Nephron progenitor cell (in vitro differentiated cells): ENCODE data around the gene ANXA4.

Experiments
- DNase-seq: peaks from one replicate; pipeline ENCODE4 v3.0.0; 2021
- H3K27ac Mint-ChIP-seq: 2 replicates; pipeline ENCODE4 v1.8.0; 2021; ENCODE audit warnings: mild to moderate bottlenecking, moderate library complexity, mixed read lengths
- H3K27me3 Mint-ChIP-seq: 2 replicates; pipeline ENCODE4 v1.8.0; 2021; ENCODE audit warnings: mild to moderate bottlenecking, low read depth, mixed read lengths; ENCODE audit not compliant: poor library complexity
- H3K36me3 Mint-ChIP-seq: 2 replicates; pipeline ENCODE4 v1.8.0; 2021; ENCODE audit warnings: low read depth, mixed read lengths
- H3K4me1 Mint-ChIP-seq: 2 replicates; pipeline ENCODE4 v1.8.0; 2021; ENCODE audit warnings: mixed read lengths
- H3K4me3 Mint-ChIP-seq: 2 replicates; pipeline ENCODE4 v1.8.0; 2021; ENCODE audit warnings: mild to moderate bottlenecking, moderate library complexity, mixed read lengths
- H3K9me3 Mint-ChIP-seq: 2 replicates; pipeline ENCODE4 v1.8.0; 2021; ENCODE audit warnings: mild to moderate bottlenecking, moderate library complexity, mixed read lengths
- TF ChIP-seq, protein P1 (sequence below): fragments of 200-600 bp; sonication (generic); IDR thresholded peaks from 2 replicates; pipeline ENCODE4 v1.5.0; 2021; ENCODE audit warnings: antibody characterized with exemption

Gene ANXA4

DNA sequence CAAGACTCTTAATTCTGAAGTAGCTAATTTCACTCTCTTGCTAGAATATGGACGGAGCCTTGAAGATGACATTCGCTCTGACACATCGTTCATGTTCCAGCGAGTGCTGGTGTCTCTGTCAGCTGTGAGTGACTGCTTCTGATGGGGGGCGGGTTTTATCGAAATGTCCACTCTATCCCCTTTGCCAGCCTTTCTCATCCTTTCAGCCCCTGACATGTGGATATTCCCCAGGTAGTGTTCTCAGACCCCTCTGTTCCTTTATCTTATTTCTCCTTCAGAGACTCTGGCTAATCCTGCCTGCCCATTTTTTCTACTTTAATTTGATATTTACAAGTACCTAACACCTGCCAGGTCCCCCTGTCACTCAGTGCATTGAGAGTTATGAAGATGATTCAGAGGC is 68.6 kb downstream of the ANXA4 start:
- peaks cover 11% of the 10 kb centered on the region for H3K27me3 Mint-ChIP-seq
- H3K4me1 Mint-ChIP-seq, result peaks cover 47% of the 10 kb centered on the region
- no peak for DNase-seq
- TF ChIP-seq, protein P1, sequence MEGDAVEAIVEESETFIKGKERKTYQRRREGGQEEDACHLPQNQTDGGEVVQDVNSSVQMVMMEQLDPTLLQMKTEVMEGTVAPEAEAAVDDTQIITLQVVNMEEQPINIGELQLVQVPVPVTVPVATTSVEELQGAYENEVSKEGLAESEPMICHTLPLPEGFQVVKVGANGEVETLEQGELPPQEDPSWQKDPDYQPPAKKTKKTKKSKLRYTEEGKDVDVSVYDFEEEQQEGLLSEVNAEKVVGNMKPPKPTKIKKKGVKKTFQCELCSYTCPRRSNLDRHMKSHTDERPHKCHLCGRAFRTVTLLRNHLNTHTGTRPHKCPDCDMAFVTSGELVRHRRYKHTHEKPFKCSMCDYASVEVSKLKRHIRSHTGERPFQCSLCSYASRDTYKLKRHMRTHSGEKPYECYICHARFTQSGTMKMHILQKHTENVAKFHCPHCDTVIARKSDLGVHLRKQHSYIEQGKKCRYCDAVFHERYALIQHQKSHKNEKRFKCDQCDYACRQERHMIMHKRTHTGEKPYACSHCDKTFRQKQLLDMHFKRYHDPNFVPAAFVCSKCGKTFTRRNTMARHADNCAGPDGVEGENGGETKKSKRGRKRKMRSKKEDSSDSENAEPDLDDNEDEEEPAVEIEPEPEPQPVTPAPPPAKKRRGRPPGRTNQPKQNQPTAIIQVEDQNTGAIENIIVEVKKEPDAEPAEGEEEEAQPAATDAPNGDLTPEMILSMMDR, result no peak
- peaks cover 23% of the 10 kb centered on the region for H3K36me3 Mint-ChIP-seq
- peaks cover 7% of the 10 kb centered on the region for H3K9me3 Mint-ChIP-seq
- H3K4me3 Mint-ChIP-seq, result peak overlapping the region; percentile 19
- peak overlapping the region; percentile 66 for H3K27ac Mint-ChIP-seq

DNA sequence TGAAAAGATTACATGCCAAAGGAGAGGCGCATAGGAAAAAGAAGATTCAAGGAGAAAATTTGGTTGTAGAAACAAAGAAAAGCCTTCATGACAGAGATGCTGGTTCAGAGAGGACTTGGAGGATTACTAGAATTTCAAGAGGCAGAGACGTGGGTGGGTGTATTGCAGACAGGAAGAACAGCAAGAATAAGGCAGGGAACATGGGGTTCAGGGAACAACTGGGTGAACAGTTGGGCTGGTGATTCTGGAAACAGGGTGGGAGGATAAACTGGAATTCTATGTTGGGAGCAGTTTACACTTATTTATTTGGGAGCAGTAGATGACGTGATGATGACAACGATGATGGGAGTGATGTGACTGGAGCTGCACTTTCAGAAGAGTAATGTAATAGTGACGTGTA is 69.1 kb downstream of the ANXA4 start:
- DNase-seq, result no peak
- H3K9me3 Mint-ChIP-seq, result peaks cover 7% of the 10 kb centered on the region
- TF ChIP-seq, protein P1, result no peak

DNA sequence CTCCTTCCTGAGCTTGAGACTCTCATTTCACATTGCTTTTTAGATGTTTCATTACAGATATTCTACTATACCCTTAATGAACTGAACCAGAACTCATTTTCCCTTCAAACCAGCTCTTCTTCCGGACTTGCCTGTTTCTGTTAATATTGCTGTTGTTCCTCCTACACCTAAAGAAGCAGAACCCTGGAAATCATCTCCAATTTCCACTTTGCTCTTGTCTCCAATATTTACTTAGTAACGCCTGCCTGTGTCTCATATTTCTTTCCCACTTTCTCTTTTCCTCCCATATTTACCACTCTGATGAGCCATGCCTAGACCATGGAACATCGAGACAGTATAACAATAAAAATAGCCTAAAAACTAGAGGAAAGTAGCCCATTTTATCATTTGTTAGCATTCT is 69.7 kb downstream of the ANXA4 start:
- peak overlapping the region; percentile 28 for H3K4me3 Mint-ChIP-seq
- H3K9me3 Mint-ChIP-seq, result peaks cover 4% of the 10 kb centered on the region
- H3K36me3 Mint-ChIP-seq, result peaks cover 13% of the 10 kb centered on the region
- H3K27me3 Mint-ChIP-seq, result peaks cover 7% of the 10 kb centered on the region
- no peak for DNase-seq
- H3K27ac Mint-ChIP-seq, result peak overlapping the region; percentile 66
- TF ChIP-seq, protein P1, result no peak
- peaks cover 37% of the 10 kb centered on the region for H3K4me1 Mint-ChIP-seq

More for the DNA sequence above, 69.1 kb downstream of the ANXA4 start:
- Mint-ChIP-seq H3K4me3 (peak overlapping the region; percentile 19), H3K36me3 (peaks cover 19% of the 10 kb centered on the region), H3K4me1 (peaks cover 43% of the 10 kb centered on the region), H3K27me3 (peaks cover 11% of the 10 kb centered on the region), H3K27ac (peak overlapping the region; percentile 66)

DNA sequence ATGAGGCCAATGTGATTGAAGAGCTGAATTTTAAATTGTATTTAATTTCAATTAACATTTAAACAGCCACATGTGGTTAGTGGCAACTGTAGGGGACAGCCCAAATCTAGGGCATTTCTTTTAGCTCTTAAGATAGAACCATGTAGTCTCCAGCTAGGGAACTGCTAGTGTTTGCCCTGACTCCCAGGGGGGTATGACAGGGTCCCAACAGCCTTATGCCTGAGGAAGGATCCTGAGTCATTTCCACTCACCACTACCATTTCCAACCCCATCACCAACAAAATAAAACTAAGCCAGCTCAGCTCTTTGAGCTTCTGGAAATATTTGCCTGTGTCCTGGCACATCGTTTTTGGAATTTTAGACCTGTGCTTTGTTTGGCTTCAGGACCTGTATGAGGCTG is 73.8 kb downstream of the ANXA4 start:
- H3K27me3 Mint-ChIP-seq, result peaks cover 8% of the 10 kb centered on the region
- H3K9me3 Mint-ChIP-seq, result peaks cover 4% of the 10 kb centered on the region
- no peak overlapping the region for H3K27ac Mint-ChIP-seq
- H3K4me3 Mint-ChIP-seq, result no peak overlapping the region
- peaks cover 5% of the 10 kb centered on the region for H3K36me3 Mint-ChIP-seq
- TF ChIP-seq, protein P1, result no peak
- DNase-seq, result no peak
- H3K4me1 Mint-ChIP-seq, result peaks cover 29% of the 10 kb centered on the region

DNA sequence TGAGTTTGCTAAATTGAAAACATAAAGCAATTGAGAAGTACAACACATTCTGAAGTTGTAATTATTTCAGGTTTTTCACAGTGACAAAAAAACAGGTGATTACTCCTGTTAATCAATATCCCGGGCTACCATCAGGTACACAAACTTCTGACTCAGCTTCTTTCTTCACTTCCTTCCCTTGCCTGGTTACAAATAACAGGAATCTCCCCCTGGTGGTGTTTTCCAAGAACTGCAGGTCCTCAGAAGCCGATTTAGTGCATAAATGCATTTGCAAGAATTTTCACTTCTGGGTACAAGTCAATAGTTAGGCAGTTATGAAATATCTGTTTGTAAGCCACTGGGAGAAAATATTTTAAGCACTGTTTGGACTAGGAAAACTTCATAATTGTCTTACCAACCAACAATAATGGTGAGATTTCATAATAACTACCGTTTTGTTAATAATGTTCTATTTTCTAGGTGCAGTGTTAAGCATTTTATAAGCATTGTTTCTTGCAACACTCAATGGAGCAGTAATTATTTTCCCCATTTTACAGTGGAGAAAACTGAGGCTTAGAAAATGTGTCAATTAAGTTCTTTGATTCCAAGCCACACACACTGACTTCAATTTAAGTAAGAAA is 75.1 kb downstream of the ANXA4 start:
- peaks cover 16% of the 10 kb centered on the region for H3K4me1 Mint-ChIP-seq
- H3K4me3 Mint-ChIP-seq, result no peak overlapping the region
- TF ChIP-seq, protein P1, result peak; percentile 95
- H3K27me3 Mint-ChIP-seq, result peaks cover 5% of the 10 kb centered on the region
- H3K9me3 Mint-ChIP-seq, result peaks cover 4% of the 10 kb centered on the region
- no peak overlapping the region for H3K27ac Mint-ChIP-seq
- peak; percentile 68 for DNase-seq
- H3K36me3 Mint-ChIP-seq, result peaks cover 10% of the 10 kb centered on the region
